Upper lobe of left lung (tissue), 4 donors: Measurements from ENCODE around the gene MRPL23.

Source experiments
- POLR2A ChIP-seq, 4 donors: fragments of 450-650 bp; IDR thresholded peaks; one replicate each; pipeline ENCODE4 v1.5.1; 2016 to 2017; ENCODE audit warnings: antibody characterized with exemption in 4 of 4, mild to moderate bottlenecking in 2 of 4
- POLR2AphosphoS5 ChIP-seq, 2 donors: sonication (generic); formaldehyde crosslinking; IDR thresholded peaks; one replicate each; pipeline ENCODE4 v1.5.1; 2017; ENCODE audit warnings: antibody characterized with exemption in 2 of 2
- TF ChIP-seq, protein P1 (sequence below), 6 experiments: fragments of 450-650 bp in 4 of 6; fragments of 200-600 bp in 2 of 6; sonication (generic) in 2 of 6; IDR thresholded peaks; one replicate each; pipeline ENCODE4 v1.5.1; 2016 to 2019; ENCODE audit warnings: antibody characterized with exemption in 6 of 6

DNA sequence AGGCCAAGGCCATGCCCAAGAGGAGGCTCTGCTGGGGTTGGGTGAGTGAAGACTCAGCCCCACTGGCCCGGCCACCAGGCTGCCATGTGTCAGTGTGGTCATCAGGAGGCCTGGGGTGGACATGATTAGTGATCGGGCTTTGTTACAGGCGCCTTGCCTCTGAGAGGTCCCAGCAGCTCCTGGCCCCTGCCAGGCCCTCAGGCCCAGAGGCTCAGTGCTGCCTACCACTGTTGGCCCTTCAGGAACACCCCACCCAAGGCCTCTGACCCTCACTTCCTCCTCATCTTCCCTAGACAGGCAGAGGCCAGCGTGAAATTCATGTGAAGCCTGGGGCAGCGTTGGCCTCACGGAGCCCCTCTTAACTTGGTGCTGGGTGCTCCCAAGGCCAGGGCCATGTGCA is 2.2 kb downstream of the MRPL23 start:
- TF ChIP-seq, protein P1, sequence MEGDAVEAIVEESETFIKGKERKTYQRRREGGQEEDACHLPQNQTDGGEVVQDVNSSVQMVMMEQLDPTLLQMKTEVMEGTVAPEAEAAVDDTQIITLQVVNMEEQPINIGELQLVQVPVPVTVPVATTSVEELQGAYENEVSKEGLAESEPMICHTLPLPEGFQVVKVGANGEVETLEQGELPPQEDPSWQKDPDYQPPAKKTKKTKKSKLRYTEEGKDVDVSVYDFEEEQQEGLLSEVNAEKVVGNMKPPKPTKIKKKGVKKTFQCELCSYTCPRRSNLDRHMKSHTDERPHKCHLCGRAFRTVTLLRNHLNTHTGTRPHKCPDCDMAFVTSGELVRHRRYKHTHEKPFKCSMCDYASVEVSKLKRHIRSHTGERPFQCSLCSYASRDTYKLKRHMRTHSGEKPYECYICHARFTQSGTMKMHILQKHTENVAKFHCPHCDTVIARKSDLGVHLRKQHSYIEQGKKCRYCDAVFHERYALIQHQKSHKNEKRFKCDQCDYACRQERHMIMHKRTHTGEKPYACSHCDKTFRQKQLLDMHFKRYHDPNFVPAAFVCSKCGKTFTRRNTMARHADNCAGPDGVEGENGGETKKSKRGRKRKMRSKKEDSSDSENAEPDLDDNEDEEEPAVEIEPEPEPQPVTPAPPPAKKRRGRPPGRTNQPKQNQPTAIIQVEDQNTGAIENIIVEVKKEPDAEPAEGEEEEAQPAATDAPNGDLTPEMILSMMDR (IDR thresholded peaks at IDR 0.05) = no peak
- TF ChIP-seq POLR2A (IDR thresholded peaks at IDR 0.05) (no peak), POLR2AphosphoS5 (IDR thresholded peaks at IDR 0.05) (no peak)
